OCI-LY1 (cell line): ENCODE results near the gene HYAL4.

Experiments
- H2AFZ ChIP-seq: fragments of 200-600 bp; sonication (generic), shearing (Covaris generic); 2 replicates; pipeline ENCODE4 v1.6.0; 2014; ENCODE audit warnings: antibody characterized with exemption, mild to moderate bottlenecking, low read length
- H3F3A ChIP-seq: fragments of 200-600 bp; sonication (generic), shearing (Covaris generic); 2 replicates; pipeline ENCODE4 v1.6.0; 2014; ENCODE audit warnings: mild to moderate bottlenecking, antibody characterized with exemption, low read length, moderate library complexity; ENCODE audit not compliant: insufficient read depth
- H3K27ac ChIP-seq: fragments of 200-600 bp; sonication (generic); 2 replicates; pipeline ENCODE4 v1.5.1; 2014; ENCODE audit warnings: low read length, mixed run types, mild to moderate bottlenecking, low read depth; ENCODE audit not compliant: poor library complexity, severe bottlenecking
- H3K27me3 ChIP-seq: fragments of 200-600 bp; sonication (generic); 2 replicates; pipeline ENCODE4 v1.6.0; 2014; ENCODE audit warnings: antibody characterized with exemption, mild to moderate bottlenecking, low read length, moderate library complexity; ENCODE audit not compliant: insufficient read depth
- H3K36me3 ChIP-seq: fragments of 200-600 bp; sonication (generic); 2 replicates; pipeline ENCODE4 v1.6.1; 2014; ENCODE audit warnings: mild to moderate bottlenecking, antibody characterized with exemption, low read length, moderate library complexity, mixed read lengths; ENCODE audit not compliant: insufficient read depth
- H3K4me1 ChIP-seq: fragments of 200-600 bp; sonication (generic); 2 replicates; pipeline ENCODE4 v1.5.1; 2014; ENCODE audit warnings: mild to moderate bottlenecking, low read length, moderate library complexity; ENCODE audit not compliant: insufficient read depth, severe bottlenecking
- H3K4me2 ChIP-seq: fragments of 200-600 bp; sonication (generic), shearing (Covaris generic); 2 replicates; pipeline ENCODE4 v1.6.1; 2014; ENCODE audit warnings: low read length
- H3K4me3 ChIP-seq: fragments of 200-600 bp; sonication (generic); 2 replicates; pipeline ENCODE4 v1.5.1; 2014; ENCODE audit warnings: low read length, low read depth, mild to moderate bottlenecking, mixed read lengths; ENCODE audit not compliant: poor library complexity, severe bottlenecking
- H3K79me2 ChIP-seq: fragments of 200-600 bp; shearing (Covaris generic); 2 replicates; pipeline ENCODE4 v1.6.1; 2016; ENCODE audit warnings: mixed run types, low read length, mixed read lengths; ENCODE audit not compliant: insufficient read depth
- H3K9ac ChIP-seq: fragments of 200-600 bp; sonication (generic), shearing (Covaris generic); 2 replicates; pipeline ENCODE4 v1.6.1; 2014; ENCODE audit warnings: mild to moderate bottlenecking, low read length, mixed read lengths
- H3K9me2 ChIP-seq: fragments of 200-600 bp; sonication (generic), shearing (Covaris generic); 2 replicates; pipeline ENCODE4 v1.6.1; 2014; ENCODE audit warnings: low read depth, mild to moderate bottlenecking, low read length, mixed read lengths
- H3K9me3 ChIP-seq: fragments of 200-600 bp; shearing (Covaris generic); 2 replicates; pipeline ENCODE4 v1.6.1; 2014; ENCODE audit warnings: low read length, mixed read lengths
- H4K20me1 ChIP-seq: fragments of 200-600 bp; sonication (generic), shearing (Covaris generic); 2 replicates; pipeline ENCODE4 v1.6.0; 2016; ENCODE audit warnings: mild to moderate bottlenecking, low read length; ENCODE audit not compliant: insufficient read depth
- CTCF ChIP-seq: fragments of 200-600 bp; sonication (generic), shearing (Covaris generic); IDR thresholded peaks from 2 replicates; pipeline ENCODE4 v1.5.1; 2017; ENCODE audit warnings: mild to moderate bottlenecking, antibody characterized with exemption, low read length, moderate library complexity, mixed read lengths
- EZH2 ChIP-seq: fragments of 200-600 bp; sonication (generic), shearing (Covaris generic); IDR thresholded peaks from 2 replicates; pipeline ENCODE4 v1.8.0; 2017; ENCODE audit warnings: borderline replicate concordance, mixed run types, mild to moderate bottlenecking, antibody characterized with exemption, low read length, moderate library complexity, mixed read lengths

The HYAL4 gene

DNA sequence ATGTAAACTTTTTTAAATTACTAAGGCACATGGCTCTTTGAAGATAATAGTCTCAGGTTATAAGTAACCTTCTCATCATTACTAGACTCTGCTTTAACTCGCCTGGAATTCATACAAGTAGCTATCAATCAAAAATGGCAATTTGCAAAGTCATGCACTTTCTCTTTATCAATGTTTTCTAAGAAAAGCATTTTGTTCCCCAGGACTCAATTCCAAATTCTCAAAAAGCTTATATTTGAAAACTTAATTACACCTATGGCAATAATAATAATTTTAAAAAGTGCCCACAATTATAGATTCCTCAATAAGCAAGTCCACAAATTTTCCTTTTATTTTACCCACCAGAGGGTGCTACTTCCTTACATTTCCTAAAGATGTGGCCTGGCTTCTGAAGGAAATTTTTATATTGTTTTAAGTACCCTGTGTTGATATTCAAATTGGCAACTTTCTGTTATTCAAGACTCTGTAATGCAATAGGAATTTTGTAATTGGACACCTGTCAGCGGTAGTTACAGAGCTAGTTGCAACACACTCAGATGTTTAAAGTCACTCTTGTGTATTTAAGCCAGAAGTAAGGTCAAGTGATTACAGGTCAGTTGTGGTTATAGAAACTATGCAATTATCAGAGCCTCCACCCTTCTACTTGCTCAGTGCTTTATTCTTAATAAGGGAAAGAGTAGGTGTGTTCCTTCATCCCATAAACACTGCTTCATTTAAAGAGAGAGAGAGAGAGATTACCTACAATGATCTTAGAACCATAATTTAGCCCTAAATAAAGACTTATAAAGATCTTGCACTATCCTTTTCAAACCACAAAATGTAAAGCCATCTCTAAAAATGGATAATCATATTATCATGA lies 47.1 kb upstream of the HYAL4 start:
- Histone ChIP-seq H3K27ac (no peak overlapping the region), H3K4me3 (no peak overlapping the region), H3K79me2 (no peaks in the 10 kb centered on the region), H3K36me3 (no peaks in the 10 kb centered on the region), H3K9ac (no peak overlapping the region), H3K4me1 (no peaks in the 10 kb centered on the region), H2AFZ (no peak overlapping the region), H3F3A (no peaks in the 10 kb centered on the region), H3K9me2 (no peaks in the 10 kb centered on the region), H3K27me3 (no peaks in the 10 kb centered on the region), H4K20me1 (no peaks in the 10 kb centered on the region), H3K4me2 (no peak overlapping the region), H3K9me3 (no peaks in the 10 kb centered on the region)
- TF ChIP-seq CTCF (peak; percentile 68), EZH2 (no peak)

DNA sequence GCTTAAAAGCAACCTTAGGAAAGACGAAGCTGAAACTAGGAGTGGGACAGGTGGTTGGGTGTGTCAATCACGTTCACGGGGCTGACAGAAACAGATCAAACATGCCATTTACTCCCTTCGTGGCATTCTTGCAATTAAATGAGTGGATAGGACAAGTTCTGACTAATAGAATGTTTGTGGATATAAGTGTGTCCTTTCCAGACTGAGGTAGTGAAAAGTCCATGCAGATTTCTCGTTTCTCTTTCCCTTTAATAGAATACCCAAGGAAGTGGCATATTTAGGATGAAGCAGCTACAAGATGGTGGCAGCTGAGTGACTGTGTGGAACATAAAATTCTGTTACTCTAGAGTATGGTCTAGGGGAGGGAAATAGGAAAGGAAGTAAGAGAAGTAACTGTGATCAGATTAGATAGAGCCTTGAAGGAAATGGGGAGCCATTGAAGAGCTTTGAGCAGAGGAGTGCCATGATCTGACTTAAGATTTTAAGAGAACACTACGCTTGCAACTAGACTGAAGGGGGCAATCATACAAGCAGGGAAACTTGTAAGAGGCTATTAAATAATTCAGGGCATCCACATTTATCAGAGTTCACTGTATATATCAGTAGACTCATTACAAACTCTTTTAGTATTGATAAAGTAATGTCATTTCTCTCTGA lies 46.3 kb upstream of the HYAL4 start:
- Histone ChIP-seq H3K36me3 (no peaks in the 10 kb centered on the region), H2AFZ (no peak overlapping the region), H3K9me3 (no peaks in the 10 kb centered on the region), H3K4me2 (no peak overlapping the region), H3K9ac (no peak overlapping the region), H4K20me1 (no peaks in the 10 kb centered on the region), H3K27me3 (no peaks in the 10 kb centered on the region), H3K27ac (no peak overlapping the region), H3F3A (no peaks in the 10 kb centered on the region), H3K79me2 (no peaks in the 10 kb centered on the region), H3K9me2 (no peaks in the 10 kb centered on the region), H3K4me3 (no peak overlapping the region), H3K4me1 (no peaks in the 10 kb centered on the region)
- TF ChIP-seq CTCF (no peak), EZH2 (no peak)

DNA sequence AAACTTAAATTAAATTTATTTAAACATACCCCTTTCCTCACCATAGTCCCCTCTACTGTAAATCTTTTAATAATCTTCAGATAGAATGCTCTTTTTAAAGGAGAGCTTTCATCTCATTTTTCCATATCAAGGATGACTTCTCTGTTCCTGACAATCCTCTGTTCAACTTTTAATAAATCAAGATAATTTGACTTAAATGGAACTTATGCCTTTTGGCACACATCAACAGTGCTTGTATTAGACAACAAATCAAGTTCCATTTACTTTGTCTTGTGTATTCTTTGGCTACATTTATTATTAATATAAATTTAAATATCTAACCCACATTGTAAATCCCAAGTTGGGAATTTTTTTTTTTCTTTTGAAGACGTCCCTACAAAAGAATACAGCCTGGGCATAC lies 42.7 kb upstream of the HYAL4 start:
- Histone ChIP-seq H3K4me3 (no peak overlapping the region), H3K4me1 (no peaks in the 10 kb centered on the region), H3K36me3 (no peaks in the 10 kb centered on the region), H3K9ac (no peak overlapping the region), H3K9me3 (no peaks in the 10 kb centered on the region), H3K9me2 (no peaks in the 10 kb centered on the region), H3F3A (no peaks in the 10 kb centered on the region), H2AFZ (no peak overlapping the region), H3K79me2 (no peaks in the 10 kb centered on the region), H3K4me2 (no peak overlapping the region), H3K27me3 (no peaks in the 10 kb centered on the region), H3K27ac (no peak overlapping the region), H4K20me1 (no peaks in the 10 kb centered on the region)
- TF ChIP-seq EZH2 (no peak), CTCF (no peak)
